ENCODE results near the gene BAHD1.

The BAHD1 gene

GRCh38 chr15:40467261-40467615, 26.5 kb downstream of the BAHD1 start:
- TF ChIP-seq CTCF (IDR thresholded peaks at IDR 0.05), result no peak

- TF ChIP-seq CTCF (IDR thresholded peaks at IDR 0.05), result no peak
These were observed 28.2 kb downstream of the BAHD1 start for GRCh38 chr15:40468898-40469331.

DNA sequence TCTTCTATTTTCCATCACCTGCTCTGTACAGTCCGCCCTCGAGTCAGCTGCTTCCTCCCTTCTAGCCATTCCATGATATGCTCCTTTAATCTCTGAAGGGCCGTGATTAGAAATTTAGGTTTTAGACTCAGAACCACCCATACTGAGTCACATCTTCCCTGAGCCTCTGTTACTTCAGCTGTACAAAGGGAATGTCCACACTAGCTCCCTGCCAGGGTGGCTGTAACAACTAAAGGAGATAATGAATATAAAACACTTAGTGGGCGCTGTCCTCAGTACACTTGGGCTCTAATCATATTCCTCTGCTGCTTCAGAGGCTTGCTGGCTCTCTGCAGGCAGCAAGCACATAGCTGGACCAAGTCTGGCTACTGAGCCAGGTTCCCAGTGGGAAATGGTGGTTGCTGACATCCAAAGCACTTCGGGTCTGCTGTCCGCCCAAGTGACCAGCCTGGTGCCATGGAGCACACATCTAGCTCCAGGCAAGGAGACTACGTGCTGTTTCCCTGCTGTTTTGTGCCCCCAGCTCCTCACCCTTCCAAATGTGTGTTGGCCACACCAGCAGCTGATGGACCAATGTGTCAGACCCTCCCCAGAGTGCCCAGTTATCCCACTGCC, 29.1 kb downstream of the BAHD1 start:
- TF ChIP-seq CTCF (IDR thresholded peaks at IDR 0.05), result no peak

GRCh38 chr15:40470423-40471104, 29.8 kb downstream of the BAHD1 start, which contains the start of gene CHST14:
Gene CHST14, plus strand, starts transcription at chr15:40470984. Its CDS starts 230 bp downstream, at chr15:40471214.
- no peak for TF ChIP-seq CTCF (IDR thresholded peaks at IDR 0.05)

GRCh38 chr15:40471105-40471807, 30.5 kb downstream of the BAHD1 start:
- no peak for TF ChIP-seq CTCF (IDR thresholded peaks at IDR 0.05)

- no peak for TF ChIP-seq CTCF (IDR thresholded peaks at IDR 0.05)
These were observed 31.0 kb downstream of the BAHD1 start for GRCh38 chr15:40471808-40472150.

GRCh38 chr15:40472171-40472727, 31.5 kb downstream of the BAHD1 start:
- TF ChIP-seq CTCF (IDR thresholded peaks at IDR 0.05), result no peak

Data from LNCAP (cell line).